ENCODE data around the gene NRCAM.

Gene NRCAM

DNA sequence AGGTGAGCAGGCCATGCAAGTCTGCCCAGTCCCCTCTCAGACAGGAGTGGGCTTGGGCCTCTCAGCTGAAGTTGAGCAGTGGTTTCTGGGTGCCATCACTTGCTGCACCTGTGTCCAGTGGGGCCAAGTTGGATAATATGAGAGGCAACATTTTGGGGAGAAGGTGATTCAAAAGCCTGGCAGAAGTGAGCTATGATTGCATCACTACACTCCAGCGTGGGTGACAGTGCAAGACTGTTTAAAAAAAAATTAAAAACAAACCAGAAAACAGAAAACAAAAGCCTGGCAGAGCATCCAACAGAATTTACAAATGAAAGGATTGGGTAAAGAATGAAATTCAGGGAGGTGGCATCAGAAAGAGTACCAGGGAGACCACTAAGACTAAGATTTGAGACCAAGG is 204.5 kb downstream of the NRCAM start:
- DNase-seq (ENCODE audit: low read depth in 1 of 2, low spot score in 1 of 2), result no peak

DNA sequence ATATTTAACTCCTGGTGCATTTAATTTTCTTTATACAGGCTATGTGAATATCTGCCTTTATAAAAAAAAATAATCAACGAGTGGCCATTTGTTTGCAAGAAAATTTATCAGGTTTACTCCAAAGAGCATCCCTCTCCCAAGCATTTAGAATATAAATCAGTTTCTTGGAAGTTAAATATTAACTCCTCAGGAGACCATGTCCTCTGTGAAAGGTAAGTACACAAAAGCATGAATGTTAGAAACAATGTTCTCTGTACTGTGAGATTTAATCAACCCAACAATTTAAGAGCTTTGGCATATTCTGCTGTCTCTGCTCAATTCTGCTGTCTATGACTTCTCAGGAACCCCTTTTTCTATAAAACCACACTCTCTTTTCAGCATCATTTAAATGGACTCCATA is 206.8 kb downstream of the NRCAM start:
- DNase-seq (ENCODE audit: low read depth in 1 of 2, low spot score in 1 of 2), result no peak

- no peak for DNase-seq (ENCODE audit: low read depth in 1 of 2, low spot score in 1 of 2)
These were observed 207.4 kb downstream of the NRCAM start for GRCh38 chr7:108248821-108249220.

DNA sequence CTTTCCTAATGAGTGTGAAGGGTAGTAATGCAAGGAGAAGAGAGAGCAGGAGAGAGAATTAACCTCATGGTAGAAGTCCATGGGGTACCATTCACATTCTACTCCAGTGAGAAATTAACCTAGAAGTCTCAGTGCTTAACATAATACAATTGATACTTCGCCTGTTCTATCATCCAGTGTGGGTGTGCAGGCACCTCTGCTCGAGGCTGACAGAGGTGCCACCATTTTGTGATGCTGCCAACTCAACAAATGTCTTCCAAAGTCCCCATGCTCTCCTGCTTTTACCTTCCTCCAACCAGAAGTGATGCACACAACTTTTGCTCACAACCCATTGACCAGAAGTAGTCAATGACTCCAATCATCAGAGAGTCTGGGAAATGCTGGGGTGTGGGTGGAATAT is 207.8 kb downstream of the NRCAM start:
- no peak for DNase-seq (ENCODE audit: low read depth in 1 of 2, low spot score in 1 of 2)

DNA sequence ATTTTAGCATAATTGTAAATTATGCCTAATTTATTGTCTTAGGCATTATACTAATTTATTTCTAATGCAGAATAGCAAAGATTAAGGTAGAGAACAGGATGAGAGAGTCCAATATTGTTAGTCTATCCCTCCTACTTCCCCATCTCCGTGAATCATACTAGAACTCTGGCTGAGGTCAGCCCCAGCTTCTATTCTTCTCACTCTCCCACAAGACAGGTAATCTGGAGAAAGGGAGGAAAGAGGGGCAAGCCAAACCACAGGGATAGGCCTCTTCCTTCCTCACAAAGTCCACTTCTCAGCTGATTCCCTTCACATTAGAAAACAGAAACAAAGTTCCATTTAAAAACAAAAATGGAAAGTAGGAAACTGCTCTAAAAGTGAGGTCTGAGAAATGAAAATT is 208.6 kb downstream of the NRCAM start:
- DNase-seq (ENCODE audit: low read depth in 1 of 2, low spot score in 1 of 2), result no peak

DNA sequence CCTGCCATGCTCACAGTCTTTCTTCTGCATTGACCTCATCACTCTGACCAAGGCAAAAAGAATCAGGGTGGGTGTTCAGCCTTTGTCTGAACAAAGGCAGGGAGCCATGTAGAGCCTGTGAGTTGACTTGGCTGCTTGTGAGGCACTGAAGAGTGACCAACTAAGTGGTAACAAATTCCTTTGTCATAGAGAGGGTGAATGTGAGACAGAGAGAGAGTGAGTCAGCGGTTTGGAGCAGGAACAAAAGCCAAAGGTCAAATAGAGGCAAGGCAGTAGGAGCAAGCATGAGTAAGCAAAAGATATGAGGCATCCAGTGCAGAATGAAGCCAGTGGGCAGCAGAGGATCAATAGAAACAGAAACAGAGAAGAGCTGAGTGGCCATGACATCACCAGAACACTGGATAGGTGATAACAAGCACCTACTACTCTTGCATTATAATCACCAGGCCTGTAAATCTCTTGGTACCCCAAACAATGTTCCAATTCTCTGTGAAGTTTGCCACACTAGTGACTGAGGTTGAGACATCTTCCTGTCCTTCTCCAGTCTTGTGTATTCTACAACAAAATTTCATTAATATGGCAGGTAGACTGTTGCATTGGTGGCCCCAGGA is 209.9 kb downstream of the NRCAM start:
- no peak for DNase-seq (ENCODE audit: low read depth in 1 of 2, low spot score in 1 of 2)

DNA sequence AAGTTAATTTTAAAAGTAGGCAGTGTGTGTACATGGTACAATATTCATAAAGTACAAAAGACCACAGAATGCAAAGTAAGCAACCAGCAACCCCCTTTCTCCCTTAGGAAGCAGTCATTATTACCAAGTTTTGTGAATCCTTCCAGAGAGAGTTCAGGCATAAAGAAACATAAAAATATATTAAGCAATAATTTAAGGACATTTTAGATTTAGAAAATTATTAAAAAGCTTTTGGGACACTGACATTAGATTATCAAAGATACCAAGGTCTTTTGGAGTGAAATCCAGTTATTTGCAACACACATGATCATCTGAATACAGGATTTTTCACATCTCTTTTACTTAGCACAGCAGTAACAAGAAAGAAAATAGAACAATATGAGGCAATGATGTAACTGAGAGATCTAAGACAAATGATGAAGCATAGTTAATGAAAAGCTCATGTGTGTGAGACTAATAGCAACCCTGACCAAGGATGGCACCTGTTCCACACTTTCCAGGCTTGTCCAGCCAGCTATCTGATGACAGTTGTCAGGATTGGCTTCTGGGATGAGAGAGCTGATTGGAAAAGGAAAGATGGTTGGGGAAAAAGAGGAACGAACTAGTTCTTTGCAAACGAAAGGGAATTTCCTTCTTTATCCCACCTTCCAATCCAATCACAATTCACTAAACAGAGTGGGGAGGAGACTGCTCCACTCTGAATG is 210.6 kb downstream of the NRCAM start:
- DNase-seq (ENCODE audit: low read depth in 1 of 2, low spot score in 1 of 2), result no peak

- DNase-seq (ENCODE audit: low read depth in 1 of 2, low spot score in 1 of 2), result no peak
These were observed 212.1 kb downstream of the NRCAM start for GRCh38 chr7:108244110-108244509.

DNA sequence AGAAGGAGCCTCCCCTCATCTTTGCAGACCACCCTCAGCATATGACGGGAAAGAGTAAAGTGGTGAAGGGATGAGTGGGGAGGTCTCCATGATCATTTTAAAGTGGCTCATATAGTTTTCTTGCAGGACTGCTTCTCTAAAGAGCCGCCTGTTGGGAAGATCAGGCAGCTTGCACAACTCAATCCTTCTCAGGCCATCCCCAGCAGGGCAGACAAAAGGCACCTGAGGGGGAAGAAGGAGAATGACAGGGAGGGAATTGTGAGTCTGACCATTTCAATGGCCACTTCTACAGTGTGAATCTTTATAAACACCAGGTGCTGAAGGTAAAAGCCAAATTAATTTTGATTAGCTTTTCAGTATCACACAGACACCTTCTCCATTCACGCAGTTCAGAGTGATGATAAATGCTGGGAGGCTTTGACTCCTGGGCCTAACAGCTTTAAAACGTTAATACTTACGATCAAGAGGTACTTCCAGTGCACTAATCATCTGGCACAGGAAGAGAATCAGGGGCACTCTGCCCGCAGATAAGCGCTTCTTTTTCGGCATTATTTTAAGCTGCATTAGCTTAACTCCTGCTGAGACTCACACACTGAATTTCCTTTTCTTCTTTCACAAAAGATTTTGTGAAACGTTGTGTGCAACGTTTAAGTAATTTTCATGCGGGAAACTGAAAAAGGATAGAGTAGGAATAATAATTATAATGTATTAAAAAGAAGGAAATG is 216.6 kb downstream of the NRCAM start:
- no peak for DNase-seq (ENCODE audit: low read depth in 1 of 2, low spot score in 1 of 2)

- DNase-seq (ENCODE audit: low read depth in 1 of 2, low spot score in 1 of 2), result no peak
These were observed 219.4 kb downstream of the NRCAM start for GRCh38 chr7:108236681-108237415.

DNA sequence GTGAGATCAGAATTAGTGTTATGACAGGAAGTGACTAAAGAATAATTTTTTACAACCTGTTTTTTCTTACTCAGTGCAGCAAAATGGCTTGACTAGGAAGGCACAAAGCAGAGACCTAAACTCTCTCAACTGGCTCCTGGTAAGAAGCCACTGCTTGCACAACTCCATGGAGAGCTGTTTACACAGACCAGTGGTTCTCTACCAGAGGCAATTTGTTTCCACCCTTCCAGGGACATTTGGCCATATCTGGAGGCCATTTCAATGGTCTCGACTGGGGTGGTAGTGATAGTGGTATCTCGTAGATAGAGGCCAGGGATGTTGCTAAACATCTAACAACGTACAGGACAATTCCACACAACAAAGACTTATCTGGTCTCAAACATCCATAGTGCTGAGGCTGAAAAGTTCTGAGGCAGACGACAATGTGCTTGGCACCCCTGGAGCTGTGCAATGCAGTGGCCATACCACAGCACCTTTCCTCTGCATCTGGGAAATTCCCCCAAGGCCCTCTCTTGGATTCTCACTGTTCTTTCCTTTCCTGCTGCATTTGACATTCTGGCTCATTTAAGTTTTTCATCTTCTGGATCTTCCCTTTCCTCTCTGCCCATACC is 220.7 kb downstream of the NRCAM start:
- DNase-seq (ENCODE audit: low read depth in 1 of 2, low spot score in 1 of 2), result no peak

DNA sequence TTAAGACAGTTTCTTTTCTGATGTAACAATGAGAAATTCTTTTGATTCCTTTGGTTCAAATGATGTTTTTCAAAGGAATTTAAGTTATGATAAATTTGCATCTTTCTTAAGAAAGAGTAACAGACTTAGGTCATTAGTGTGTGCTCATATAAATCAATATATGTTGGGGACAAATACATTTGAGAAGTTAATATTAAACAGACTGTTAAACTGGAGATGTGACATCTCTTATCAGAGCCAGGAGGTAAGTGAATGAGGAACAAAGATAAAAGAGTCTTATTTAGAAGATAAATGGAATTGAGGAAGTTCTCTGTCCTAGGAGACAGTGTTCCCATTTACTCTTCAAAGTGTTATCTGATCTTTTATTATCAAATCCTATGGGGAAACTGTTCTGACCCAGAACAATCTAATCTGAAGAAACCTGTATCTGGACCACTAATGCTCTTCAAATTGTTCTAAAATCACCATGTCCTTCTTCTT is 221.2 kb downstream of the NRCAM start:
- DNase-seq (ENCODE audit: low read depth in 1 of 2, low spot score in 1 of 2), result no peak

DNA sequence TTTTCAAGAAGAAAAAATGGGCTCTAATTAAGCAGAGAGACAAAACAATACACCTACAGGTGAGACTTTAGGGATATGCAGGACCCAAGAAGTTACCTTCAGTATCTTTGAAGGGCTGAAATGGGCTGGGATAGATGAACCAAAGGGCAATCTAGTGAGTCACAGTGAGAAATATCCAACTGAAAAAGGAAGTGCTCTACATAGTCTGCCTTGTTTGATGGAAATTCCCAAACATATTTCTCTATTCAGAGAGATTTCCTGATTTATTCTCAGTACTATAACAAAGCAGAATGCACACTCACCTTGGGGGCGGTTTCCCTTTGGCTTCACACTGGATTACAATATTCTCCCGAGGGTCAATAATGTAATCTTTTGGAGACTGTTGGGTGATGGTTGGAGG is 222.0 kb downstream of the NRCAM start:
- no peak for DNase-seq (ENCODE audit: low read depth in 1 of 2, low spot score in 1 of 2)

DNA sequence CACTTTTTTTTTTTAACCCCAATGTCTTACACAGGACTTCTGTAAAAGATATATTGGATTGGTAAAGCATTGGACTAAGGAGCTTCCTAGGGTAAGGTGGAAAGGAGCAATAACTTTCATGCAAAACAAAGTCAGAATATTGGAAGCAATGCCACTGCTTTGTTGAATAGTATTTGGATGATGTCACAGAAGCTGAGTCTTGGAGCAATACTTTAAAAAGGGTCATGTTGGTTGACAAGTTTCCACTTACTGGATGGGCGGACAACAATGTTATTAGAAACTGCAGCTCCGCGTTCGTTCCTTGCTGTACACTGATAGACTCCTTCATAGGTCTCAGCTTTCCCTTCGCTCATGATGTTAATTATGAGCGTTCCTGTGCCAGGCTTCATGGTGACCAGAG is 224.2 kb downstream of the NRCAM start:
- DNase-seq (ENCODE audit: low read depth in 1 of 2, low spot score in 1 of 2), result no peak

- DNase-seq (ENCODE audit: low read depth in 1 of 2, low spot score in 1 of 2), result no peak
These were observed 225.0 kb downstream of the NRCAM start for GRCh38 chr7:108231221-108231620.

DNA sequence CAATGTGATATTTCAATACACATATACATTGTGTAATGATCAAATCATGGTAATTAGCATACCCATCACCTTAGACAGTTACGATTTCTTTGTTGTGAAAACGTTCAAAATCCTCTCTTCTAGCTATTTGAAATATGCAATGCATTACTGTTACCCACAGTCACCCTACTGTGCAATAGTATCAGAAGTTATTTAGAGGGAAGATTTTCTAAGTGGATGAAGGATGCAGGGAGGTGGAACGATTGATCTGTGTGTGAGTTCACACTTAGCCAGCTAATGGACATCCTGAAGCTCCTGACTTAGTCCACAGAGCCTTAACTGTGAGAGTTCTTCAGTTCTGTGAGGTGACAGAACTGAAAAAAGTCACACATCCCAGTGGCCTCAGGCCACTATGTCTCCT is 228.9 kb downstream of the NRCAM start:
- DNase-seq (ENCODE audit: low read depth in 1 of 2, low spot score in 1 of 2), result no peak

- no peak for DNase-seq (ENCODE audit: low read depth in 1 of 2, low spot score in 1 of 2)
These were observed 229.4 kb downstream of the NRCAM start for GRCh38 chr7:108226816-108227299.

- no peak for DNase-seq (ENCODE audit: low read depth in 1 of 2, low spot score in 1 of 2)
These were observed 230.6 kb downstream of the NRCAM start for GRCh38 chr7:108225531-108226181.

DNA sequence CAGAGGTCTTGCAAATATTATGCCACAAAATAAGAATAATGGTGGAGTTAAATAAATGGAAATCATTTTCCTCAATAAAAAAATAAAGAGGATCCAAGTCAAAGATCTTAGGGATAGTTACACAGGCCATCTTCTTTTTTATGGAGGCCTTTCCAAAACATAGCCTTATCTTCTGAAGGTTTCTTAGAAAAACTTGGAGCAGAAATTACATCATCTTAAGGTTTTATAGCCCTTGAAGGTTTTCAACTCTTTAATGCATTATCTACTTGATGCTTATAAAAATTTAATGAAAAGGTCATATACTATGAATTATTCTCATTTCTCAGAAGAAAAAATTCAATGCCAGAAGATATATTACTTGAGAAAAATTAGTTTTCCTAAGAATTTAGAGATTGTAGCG is 231.8 kb downstream of the NRCAM start:
- no peak for DNase-seq (ENCODE audit: low read depth in 1 of 2, low spot score in 1 of 2)

DNA sequence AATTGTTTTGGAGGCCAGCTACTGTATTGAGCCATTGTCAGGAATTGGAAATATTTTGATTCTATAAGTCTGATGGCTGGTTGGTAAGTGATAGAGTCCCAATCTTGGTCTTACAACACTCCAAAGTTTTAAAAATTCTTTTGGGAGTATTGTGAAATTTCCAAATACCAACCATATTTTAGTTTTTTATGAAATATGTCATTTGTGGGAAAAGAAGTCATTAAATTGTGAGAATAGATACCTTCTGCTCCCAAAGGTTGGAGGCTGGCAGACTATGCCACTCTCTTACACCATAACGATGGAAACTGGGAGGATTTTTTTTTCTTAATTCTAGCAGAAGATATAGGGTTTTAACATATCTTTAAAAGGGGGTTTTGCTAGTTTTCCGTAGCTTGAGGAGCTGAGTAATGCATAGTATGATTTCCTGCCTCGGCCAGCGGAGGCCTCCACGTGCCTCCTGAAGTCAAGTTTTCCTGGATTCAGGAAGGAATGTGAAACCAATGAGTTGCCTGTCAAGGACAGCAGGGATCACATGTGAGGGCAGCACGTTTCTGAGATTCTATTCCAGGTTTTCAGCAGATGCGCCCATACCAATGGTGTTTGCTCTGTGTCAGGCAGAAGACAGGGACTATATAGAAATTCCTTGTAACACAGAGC is 233.9 kb downstream of the NRCAM start:
- DNase-seq (ENCODE audit: low read depth in 1 of 2, low spot score in 1 of 2), result no peak
